Keratinocyte (primary cell): ENCODE measurements around the gene CAMK2G. TPM values are rescaled to one million over a fixed set of nuclear protein-coding genes. Genes with fewer than 3 reads are reported as not detected.

Experiments used
- DNase-seq: peaks from one replicate; pipeline ENCODE4 v3.0.0-alpha.2; 2011; ENCODE audit warnings: low read depth, missing footprints, low spot score
- FAIRE-seq: peaks from 2 replicates; lab custom pipeline; 2011; peaks lifted over from hg19 to GRCh38; lab: Jason Lieb, UNC
- H2AFZ ChIP-seq: 2 replicates; pipeline ENCODE4 v1.6.0; 2012; ENCODE audit warnings: low read length, control low read depth, inconsistent platforms; ENCODE audit not compliant: control insufficient read depth
- H3K27ac ChIP-seq: 2 replicates; pipeline ENCODE4 v1.5.1; 2011; ENCODE audit warnings: low read length; ENCODE audit not compliant: control insufficient read depth, insufficient read depth
- H3K27me3 ChIP-seq: 3 replicates; pipeline ENCODE4 v1.6.0; 2011; ENCODE audit warnings: low read length; ENCODE audit not compliant: control insufficient read depth, insufficient read depth; ENCODE audit errors: extremely low read depth
- H3K36me3 ChIP-seq, 2 experiments: 2 replicates in 1 of 2; 3 replicates in 1 of 2; pipeline ENCODE4 v1.5.1; 2011; ENCODE audit warnings: low read length in 2 of 2, mild to moderate bottlenecking in 1 of 2; ENCODE audit not compliant: control insufficient read depth in 2 of 2, insufficient read depth in 2 of 2; ENCODE audit errors: extremely low read depth in 1 of 2
- H3K4me1 ChIP-seq: 3 replicates; pipeline ENCODE4 v1.5.1; 2011; ENCODE audit warnings: low read length; ENCODE audit not compliant: control insufficient read depth, insufficient read depth; ENCODE audit errors: extremely low read depth
- H3K4me2 ChIP-seq: 3 replicates; pipeline ENCODE4 v1.6.0; 2011; ENCODE audit warnings: low read depth, low read length; ENCODE audit not compliant: control insufficient read depth, insufficient read depth; ENCODE audit errors: extremely low read depth
- H3K4me3 ChIP-seq, 3 experiments: fragments of 200-600 bp in 1 of 3; sonication (generic) in 1 of 3; 2 replicates in 2 of 3; 3 replicates in 1 of 3; pipeline ENCODE4 v1.5.1; 2011 to 2016; ENCODE audit warnings: low read length in 3 of 3, mild to moderate bottlenecking in 3 of 3, control low read depth in 2 of 3, inconsistent platforms in 1 of 3, low read depth in 1 of 3, mixed read lengths in 1 of 3, mixed run types in 1 of 3, moderate library complexity in 1 of 3; ENCODE audit not compliant: control insufficient read depth in 2 of 3, insufficient read depth in 2 of 3; ENCODE audit errors: extremely low read depth in 1 of 3
- H3K79me2 ChIP-seq: 2 replicates; pipeline ENCODE4 v1.6.0; 2012; ENCODE audit warnings: low read length; ENCODE audit not compliant: control insufficient read depth, insufficient read depth
- H3K9ac ChIP-seq: 3 replicates; pipeline ENCODE4 v1.6.0; 2011; ENCODE audit warnings: low read length; ENCODE audit not compliant: control insufficient read depth, insufficient read depth; ENCODE audit errors: extremely low read depth
- H3K9me1 ChIP-seq: 3 replicates; pipeline ENCODE4 v1.6.0; 2011; ENCODE audit warnings: low read length; ENCODE audit not compliant: control insufficient read depth, insufficient read depth; ENCODE audit errors: extremely low read depth
- H3K9me3 ChIP-seq: 2 replicates; pipeline ENCODE4 v1.5.1; 2012; ENCODE audit warnings: low read depth, low read length; ENCODE audit not compliant: control insufficient read depth
- H4K20me1 ChIP-seq: 3 replicates; pipeline ENCODE4 v1.6.0; 2011; ENCODE audit warnings: low read length; ENCODE audit not compliant: control insufficient read depth, insufficient read depth; ENCODE audit errors: extremely low read depth
- CTCF ChIP-seq, 3 experiments: IDR thresholded peaks in 1 of 3; conservative IDR thresholded peaks in 1 of 3; optimal IDR thresholded peaks in 1 of 3; 2 replicates in 2 of 3; 3 replicates in 1 of 3; pipeline versions ENCODE3 to v1.5.1; 2011; ENCODE audit warnings: low read length in 3 of 3, mild to moderate bottlenecking in 3 of 3, moderate library complexity in 2 of 3, control low read depth in 1 of 3, inconsistent platforms in 1 of 3; ENCODE audit not compliant: insufficient read depth in 2 of 3; ENCODE audit errors: extremely low read depth in 1 of 3
- EZH2 ChIP-seq: IDR thresholded peaks from one replicate; pipeline ENCODE4 v1.6.1; 2012; ENCODE audit warnings: inconsistent platforms, mild to moderate bottlenecking, low read length, moderate library complexity
- dilution Hi-C: fragments of 300-500 bp; cut with MboI; formaldehyde crosslinking; loops from one replicate; pipeline ENCODE4 v1.7.0; 2020; ENCODE audit warnings: low sequenced_read_pairs; ENCODE audit not compliant: extremely low pct_ligation_motif_present
- polyA plus RNA-seq, 5 experiments: library from polyadenylated mRNA; depleted of rRNA in 3 of 5; stranded (reverse) in 3 of 5; stranded (forward) in 1 of 5; unstranded in 1 of 5; fragments of >200 nt; gene quantifications; 1 replicate in 1 of 5; 2 replicates in 3 of 5; 3 replicates in 1 of 5; pipeline versions ENCODE4 v1.2.1 to v1.2.3, GENCODE V29; 2011 to 2012; ENCODE audit warnings: missing spikeins in 2 of 5, low read depth in 1 of 5, low replicate concordance in 1 of 5

The CAMK2G gene
- polyA plus RNA-seq, 1 donor (not counting 4 experiments of a cell fraction or from before 2014, with no cell fraction given), result 17.6 TPM

- Histone ChIP-seq H3K9ac (no peak overlapping the region), H3K9me3 (no peaks in the 10 kb centered on the region), H2AFZ (no peak overlapping the region), H4K20me1 (no peaks in the 10 kb centered on the region), H3K9me1 (no peaks in the 10 kb centered on the region), H3K4me1 (no peaks in the 10 kb centered on the region), H3K4me3 (no peak overlapping the region), H3K4me2 (no peak overlapping the region), H3K36me3 (peaks cover 8 to 33% of the 10 kb centered on the region in 2 experiments), H3K79me2 (peaks cover 5% of the 10 kb centered on the region), H3K27ac (no peak overlapping the region), H3K27me3 (no peaks in the 10 kb centered on the region)
- dilution Hi-C loops, result no loop called here
- TF ChIP-seq CTCF (optimal IDR thresholded peaks at IDR 0.05 in 1 of 3, IDR thresholded peaks at IDR 0.05 in 1 of 3, conservative IDR thresholded peaks at IDR 0.05 in 1 of 3; ENCODE audit: extremely low read depth in 1 of 3, insufficient read depth in 2 of 3, low read length in 3 of 3) (no peak), EZH2 (no peak)
- DNase-seq (no peak), FAIRE-seq (no peak)
These were observed 12.3 kb downstream of the CAMK2G start for GRCh38 chr10:73862011-73862410.

GRCh38 chr10:73859784-73860491, 14.4 kb downstream of the CAMK2G start:
- dilution Hi-C loops, result no loop called here
- Histone ChIP-seq H3K27me3 (no peaks in the 10 kb centered on the region), H3K36me3 (peaks cover 11 to 21% of the 10 kb centered on the region in 2 experiments), H3K9ac (no peak overlapping the region), H3K4me1 (no peaks in the 10 kb centered on the region), H3K4me3 (no peak overlapping the region), H3K9me1 (no peaks in the 10 kb centered on the region), H3K4me2 (no peak overlapping the region), H3K27ac (no peak overlapping the region), H3K79me2 (peaks cover 4% of the 10 kb centered on the region), H4K20me1 (no peaks in the 10 kb centered on the region), H2AFZ (no peak overlapping the region), H3K9me3 (no peaks in the 10 kb centered on the region)
- no peak for FAIRE-seq
- DNase-seq, result no peak
- no peak for TF ChIP-seq CTCF (optimal IDR thresholded peaks at IDR 0.05 in 1 of 3, IDR thresholded peaks at IDR 0.05 in 1 of 3, conservative IDR thresholded peaks at IDR 0.05 in 1 of 3; ENCODE audit: extremely low read depth in 1 of 3, insufficient read depth in 2 of 3, low read length in 3 of 3)
- no peak for TF ChIP-seq EZH2
